NT2/D1 (cell line): ENCODE data around the gene OSBPL3.

Experiments
- SUZ12 ChIP-seq: IDR thresholded peaks from 2 replicates; pipeline ENCODE4 v1.6.1; 2011; ENCODE audit not compliant: insufficient read length, insufficient read depth; ENCODE audit errors: extremely low read depth
- YY1 ChIP-seq: IDR thresholded peaks from 2 replicates; pipeline ENCODE4 v1.6.1; 2011; ENCODE audit not compliant: insufficient read length, insufficient read depth

DNA sequence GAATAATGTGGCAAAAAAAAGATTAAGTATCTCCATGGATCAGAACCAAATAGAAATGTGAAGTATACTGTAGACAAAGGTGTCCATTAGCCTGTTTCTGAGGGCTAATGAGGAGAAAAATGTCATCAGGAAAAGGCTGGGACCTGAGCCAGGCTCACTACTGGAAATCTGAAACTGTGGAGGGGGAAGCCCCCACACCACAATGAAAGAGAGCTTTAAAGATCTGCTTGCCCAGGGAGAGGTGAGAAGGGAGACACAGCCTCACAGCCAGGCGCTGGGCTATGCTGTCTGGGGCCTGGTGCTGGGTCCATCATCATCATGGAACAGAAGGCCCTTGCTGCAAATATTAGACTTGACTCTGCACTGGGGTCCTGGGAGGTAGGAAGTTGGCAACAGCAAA, 90.4 kb downstream of the OSBPL3 start:
- TF ChIP-seq YY1, result no peak
- no peak for TF ChIP-seq SUZ12
